Measurements from ENCODE around the gene HOXA3. TPM values are rescaled to one million over a fixed set of nuclear protein-coding genes. Genes with fewer than 3 reads are reported as not detected.

The HOXA3 gene
- total and polyA plus RNA-seq, 2 of the 8 experiments (the other 6 are each of a cell fraction or from before 2014, with no cell fraction given), result not detected

- Histone ChIP-seq H3K79me1 (ENCODE audit: low read depth, low read length) (no peaks in the 10 kb centered on the region), H3K56ac (replicated peaks; ENCODE audit: insufficient read length, low read depth, low read length) (no peak overlapping the region), H2BK120ac (replicated peaks; ENCODE audit: low read depth, low read length) (no peak overlapping the region), H3K79me2 (ENCODE audit: control insufficient read depth in 1 of 2, insufficient read depth in 2 of 2, low read length in 2 of 2) (no peaks in the 10 kb centered on the region), H3K36me3 (ENCODE audit: control insufficient read depth in 2 of 4, insufficient read depth in 4 of 4, low read length in 3 of 4) (peaks cover 0 to 3% (median 0%) of the 10 kb centered on the region in 4 experiments; a peak in 2 of 8 replicates), H3K27ac (ENCODE audit: low read depth, low read length) (no peak overlapping the region), H3K4me3 (ENCODE audit: extremely low read depth in 1 of 4, insufficient read depth in 2 of 4, low read depth in 3 of 4, low read length in 4 of 4) (no peak overlapping the region), H3K4ac (replicated peaks; ENCODE audit: insufficient read length, low read depth, low read length) (no peak overlapping the region), H3K14ac (ENCODE audit: insufficient read length) (no peak overlapping the region), H2BK15ac (ENCODE audit: low read length) (no peak overlapping the region), H3K4me1 (replicated peaks in 1 of 4; ENCODE audit: control insufficient read depth in 3 of 4, insufficient read depth in 4 of 4, low read length in 3 of 4) (peaks cover 0 to 11% (median 3%) of the 10 kb centered on the region in 4 experiments; a peak in 5 of 7 replicates), H4K8ac (ENCODE audit: extremely low read depth, insufficient read depth, low read length) (no peak overlapping the region), H3K4me2 (ENCODE audit: insufficient read depth in 1 of 2, low read depth in 2 of 2, low read length in 2 of 2) (no peak overlapping the region; a peak in 1 of 4 replicates), H2BK5ac (ENCODE audit: low read depth, low read length) (no peak overlapping the region), H3K23me2 (ENCODE audit: low read depth, low read length) (no peaks in the 10 kb centered on the region), H4K5ac (ENCODE audit: insufficient read length, low read depth, low read length) (no peak overlapping the region), H2AFZ (ENCODE audit: low read length) (no peak overlapping the region), H4K20me1 (replicated peaks in 1 of 2; ENCODE audit: control insufficient read depth in 1 of 2, insufficient read depth in 2 of 2, low read length in 2 of 2) (peaks cover 32 to 44% of the 10 kb centered on the region in 2 experiments), H3K27me3 (replicated peaks in 1 of 4; ENCODE audit: control insufficient read depth in 3 of 4, extremely low read depth in 1 of 4, insufficient read depth in 3 of 4, low read length in 3 of 4) (peaks cover 96 to 99% (median 97%) of the 10 kb centered on the region in 4 experiments), H3K18ac (ENCODE audit: extremely low read depth, low read length) (no peak overlapping the region), H3K9ac (replicated peaks in 1 of 4; ENCODE audit: extremely low read depth in 1 of 4, low read depth in 3 of 4, low read length in 3 of 4) (no peak overlapping the region), H2BK20ac (ENCODE audit: low read length) (no peak overlapping the region), H3K23ac (ENCODE audit: insufficient read length) (no peak overlapping the region), H2AK5ac (ENCODE audit: low read depth, low read length) (no peak overlapping the region), H4K91ac (replicated peaks; ENCODE audit: insufficient read length, low read length) (no peak overlapping the region), H2BK12ac (ENCODE audit: low read depth, low read length) (no peak overlapping the region; the same call in 1 of the 2 replicates), H3K9me3 (ENCODE audit: insufficient read depth in 2 of 2, low read depth in 1 of 2, low read length in 1 of 2) (no peaks in the 10 kb centered on the region)
- FAIRE-seq, result no peak
- ChIA-PET POLR2A (ENCODE audit: partially characterized antibody) (no interaction called here), CTCF (ENCODE audit: partially characterized antibody) (interaction anchor here (0.6 to 4.8 kb wide), 5 partner anchors 16 to 1173 kb away, joined by 3 to 33 read pairs (median 3); partner anchors contain the start of gene HOXA5)
- no peak for DNase-seq (ENCODE audit: low read depth in 1 of 2, low spot score in 2 of 2)
- WGBS, 2 experiments (ENCODE audit: extremely low coverage in 1 of 2, insufficient coverage in 1 of 2, insufficient read length in 1 of 2, insufficient replicate concordance in 2 of 2, low coverage in 1 of 2, low lambda C conversion rate in 2 of 2, missing lambda C conversion rate in 1 of 2), result 12% methylated on average over 6 of the region's 6 CpGs; no CpG with 5 or more reads in 1 of the 2 experiments
- no peak for TF ChIP-seq NANOG (IDR thresholded peaks at IDR 0.05; ENCODE audit: insufficient read depth, low read depth, low read length, poor library complexity, severe bottlenecking)
- no peak for TF ChIP-seq CREB1 (IDR thresholded peaks at IDR 0.05)
- no peak for TF ChIP-seq RXRA (IDR thresholded peaks at IDR 0.05; ENCODE audit: insufficient read depth, low read depth, low read length)
- no peak for TF ChIP-seq EGR1 (IDR thresholded peaks at IDR 0.05; ENCODE audit: borderline replicate concordance, low read depth, low read length)
- TF ChIP-seq, protein P1, sequence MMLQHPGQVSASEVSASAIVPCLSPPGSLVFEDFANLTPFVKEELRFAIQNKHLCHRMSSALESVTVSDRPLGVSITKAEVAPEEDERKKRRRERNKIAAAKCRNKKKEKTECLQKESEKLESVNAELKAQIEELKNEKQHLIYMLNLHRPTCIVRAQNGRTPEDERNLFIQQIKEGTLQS (IDR thresholded peaks at IDR 0.05; ENCODE audit: insufficient read depth, low read depth, low read length), result no peak
- TF ChIP-seq RBBP5 (IDR thresholded peaks at IDR 0.05; ENCODE audit: borderline replicate concordance, low read depth, low read length), result no peak
These were observed 37.5 kb downstream of the HOXA3 start for GRCh38 chr7:27114881-27115220.
